GM12878 (cell line): ENCODE results near the gene RALB. TPM values are rescaled to one million over a fixed set of nuclear protein-coding genes. Genes with fewer than 3 reads are reported as not detected.

Experiments used
- ATAC-seq: fragments of 200-7000 bp; cut with Tn5 transposase; 3 replicates; pipeline ENCODE4 v1.9.1; 2020; ENCODE audit warnings: mild to moderate bottlenecking, moderate library complexity
- BruUV-seq: library from RNA; stranded (reverse); fragments of 400-500 nt; replicated peaks from 2 replicates; lab custom pipeline; 2021; lab: Mats Ljungman, UMichigan
- CTCF ChIA-PET: fragments of 300-600 bp; sonication (Branson Sonifier 250); formaldehyde crosslinking; extraction: SDS; loops from one replicate; lab custom pipeline; 2021; ENCODE audit warnings: inconsistent platforms; lab: Yijun Ruan, JAX
- POLR2A ChIA-PET: fragments of 350-600 bp; formaldehyde crosslinking; extraction: SDS; loops from one replicate; lab custom pipeline; 2021; ENCODE audit warnings: inconsistent platforms; lab: Charles Lee
- RAD21 ChIA-PET: fragments of 300-600 bp; sonication (Branson Sonifier 250); formaldehyde crosslinking; loops from one replicate; lab custom pipeline; 2023; ENCODE audit warnings: antibody characterized with exemption; ENCODE audit not compliant: unreplicated experiment; lab: Charles Lee
- SMC1A ChIA-PET: fragments of 300-600 bp; sonication (Branson Sonifier 250); formaldehyde crosslinking; loops from one replicate; lab custom pipeline; 2023; ENCODE audit not compliant: unreplicated experiment, uncharacterized antibody; lab: Charles Lee
- DNase-seq: peaks from one replicate; pipeline ENCODE4 v3.0.0-alpha.2; 2011; ENCODE audit warnings: low read depth, low spot score
- FAIRE-seq: peaks from 3 replicates; lab custom pipeline; 2011; peaks lifted over from hg19 to GRCh38; lab: Jason Lieb, UNC
- H2AFZ ChIP-seq: 2 replicates; pipeline ENCODE4 v1.6.0; 2011; ENCODE audit warnings: low read depth, low read length, control low read depth; ENCODE audit not compliant: control insufficient read depth
- H3K27ac ChIP-seq: 2 replicates; pipeline ENCODE4 v1.5.1; 2011; ENCODE audit warnings: control low read depth; ENCODE audit not compliant: control insufficient read depth, insufficient read depth
- H3K27me3 ChIP-seq, 2 experiments: replicated peaks in 1 of 2; 2 replicates each; pipeline versions ENCODE4 v1.6.0 to v1.6.1; 2011; ENCODE audit warnings: low read length in 1 of 2; ENCODE audit not compliant: control insufficient read depth in 2 of 2, insufficient read depth in 2 of 2
- H3K36me3 ChIP-seq, 2 experiments: 2 replicates each; pipeline ENCODE4 v1.5.1; 2011; ENCODE audit warnings: low read length in 1 of 2; ENCODE audit not compliant: control insufficient read depth in 2 of 2, insufficient read depth in 2 of 2
- H3K4me1 ChIP-seq: 2 replicates; pipeline ENCODE4 v1.6.1; 2011; ENCODE audit warnings: mild to moderate bottlenecking, low read length, moderate library complexity, mixed read lengths; ENCODE audit not compliant: control insufficient read depth, insufficient read depth
- H3K4me2 ChIP-seq: 2 replicates; pipeline ENCODE4 v1.6.0; 2011; ENCODE audit warnings: control low read depth; ENCODE audit not compliant: control insufficient read depth, insufficient read depth
- H3K4me3 ChIP-seq: fragments of 200-600 bp; sonication (generic); 2 replicates; pipeline ENCODE4 v1.5.1; 2016
- H3K79me2 ChIP-seq: 2 replicates; pipeline ENCODE4 v1.6.0; 2011; ENCODE audit warnings: low read length; ENCODE audit not compliant: control insufficient read depth, insufficient read depth
- H3K9ac ChIP-seq: 2 replicates; pipeline ENCODE4 v1.8.0; 2011; ENCODE audit warnings: low read length, control low read depth, mixed read lengths; ENCODE audit not compliant: control insufficient read depth, insufficient read depth
- H3K9me3 ChIP-seq: replicated peaks from 3 replicates; pipeline ENCODE4 v1.5.1; 2011; ENCODE audit warnings: mild to moderate bottlenecking, low read length; ENCODE audit not compliant: control insufficient read depth, insufficient read depth
- H4K20me1 ChIP-seq: 2 replicates; pipeline ENCODE4 v1.6.0; 2011; ENCODE audit not compliant: control insufficient read depth, insufficient read depth
- ATF7 ChIP-seq: fragments of 450-650 bp; IDR thresholded peaks from 2 replicates; pipeline ENCODE4 v1.6.1; 2016; ENCODE audit warnings: low read depth, mild to moderate bottlenecking
- CBX5 ChIP-seq: sonication (generic); IDR thresholded peaks from 2 replicates; pipeline ENCODE4 v1.6.1; 2016; ENCODE audit warnings: low read depth, moderate library complexity, mild to moderate bottlenecking, inconsistent platforms
- EP300 ChIP-seq, 2 experiments: fragments of 150-350 bp in 1 of 2; IDR thresholded peaks; 2 replicates each; pipeline ENCODE4 v1.6.1; 2011 to 2012; ENCODE audit warnings: low read depth in 2 of 2, low read length in 2 of 2, borderline replicate concordance in 1 of 2, improper control_type of control experiment in 1 of 2, inconsistent platforms in 1 of 2; ENCODE audit not compliant: control insufficient read depth in 1 of 2
- IKZF2 ChIP-seq, 2 experiments: fragments of 450-650 bp; IDR thresholded peaks; 2 replicates each; pipeline ENCODE4 v1.6.1; 2017; ENCODE audit warnings: mild to moderate bottlenecking in 2 of 2, moderate library complexity in 2 of 2
- JUND ChIP-seq: IDR thresholded peaks from 2 replicates; pipeline ENCODE4 v1.6.1; 2012; ENCODE audit warnings: low read depth, mild to moderate bottlenecking, low read length, improper control_type of control experiment, moderate library complexity
- POU2F2 ChIP-seq: IDR thresholded peaks from 3 replicates; pipeline ENCODE4 v1.6.1; 2011; ENCODE audit warnings: low read depth, mild to moderate bottlenecking, low read length, borderline replicate concordance
- RUNX3 ChIP-seq: IDR thresholded peaks from 2 replicates; pipeline ENCODE4 v1.6.1; 2012; ENCODE audit warnings: low read length, inconsistent platforms
- WRNIP1 ChIP-seq: IDR thresholded peaks from 2 replicates; pipeline ENCODE4 v1.6.1; 2011; ENCODE audit warnings: low read depth, low read length, improper control_type of control experiment, borderline replicate concordance
- ZNF217 ChIP-seq: fragments of 450-650 bp; IDR thresholded peaks from 2 replicates; pipeline ENCODE4 v1.6.1; 2017; ENCODE audit warnings: antibody characterized with exemption, mild to moderate bottlenecking
- WGBS: methylation state at CpG from one replicate; pipeline ENCODE4 v1.1.6; 2016; ENCODE audit warnings: low lambda C conversion rate; ENCODE audit not compliant: insufficient replicate concordance, insufficient coverage; ENCODE audit errors: missing lambda C conversion rate; 5-methylcytosine and 5-hydroxymethylcytosine counted together
- in situ Hi-C: fragments of 300-500 bp; cut with MboI; formaldehyde crosslinking; loops from 9 replicates; pipeline ENCODE4 v1.14.3; 2018; ENCODE audit warnings: mixed read lengths
- intact Hi-C: fragments of 100-400 bp; cut with micrococcal nuclease; formaldehyde crosslinking; loops from one replicate; pipeline ENCODE4 v1.14.2; 2022; ENCODE audit not compliant: unreplicated experiment
- polyA plus RNA-seq, 11 experiments: library from polyadenylated mRNA; depleted of rRNA in 4 of 11; unstranded in 6 of 11; stranded (reverse) in 5 of 11; fragments of >200 nt; fragmentation: Nextera tagmentation in 4 of 11; fragmentation: Illumina TruSeq in 1 of 11; extraction: Ambion mirVana in 4 of 11; extraction: Trizol in 1 of 11; gene quantifications; 1 replicate in 1 of 11; 2 replicates in 10 of 11; pipeline versions ENCODE4 v1.2.1 to v1.2.3, GENCODE V29; 2011 to 2016; ENCODE audit warnings: inconsistent platforms in 2 of 11, missing spikeins in 2 of 11, low read depth in 1 of 11
- total RNA-seq, 4 experiments: library from RNA; depleted of rRNA in 3 of 4; stranded (reverse); fragments of >200 nt in 3 of 4; fragmentation: Illumina TruSeq in 1 of 4; extraction: Trizol in 1 of 4; gene quantifications; 2 replicates each; pipeline versions ENCODE4 v1.2.1 to v1.2.3, GENCODE V29; 2013 to 2021
- TF ChIP-seq, protein P1 (sequence below): IDR thresholded peaks from 2 replicates; pipeline ENCODE4 v1.6.1; 2012; ENCODE audit warnings: low read depth, low read length, improper control_type of control experiment
- TF ChIP-seq, protein P2 (sequence below): IDR thresholded peaks from 2 replicates; pipeline ENCODE4 v1.6.1; 2011; ENCODE audit warnings: borderline replicate concordance, low read depth, mild to moderate bottlenecking, moderate library complexity, low read length; ENCODE audit not compliant: insufficient read depth, poor library complexity, severe bottlenecking
- TF ChIP-seq, protein P3 (sequence below): IDR thresholded peaks from 2 replicates; pipeline ENCODE4 v1.6.1; 2012; ENCODE audit warnings: improper control_type of control experiment, low read depth, low read length; ENCODE audit not compliant: insufficient replicate concordance

RALB gene
- total and polyA plus RNA-seq, 10 of the 15 experiments (the other 5 are each of a cell fraction or from before 2014, with no cell fraction given): 8.3 to 54.0 (median 24.2) TPM

DNA sequence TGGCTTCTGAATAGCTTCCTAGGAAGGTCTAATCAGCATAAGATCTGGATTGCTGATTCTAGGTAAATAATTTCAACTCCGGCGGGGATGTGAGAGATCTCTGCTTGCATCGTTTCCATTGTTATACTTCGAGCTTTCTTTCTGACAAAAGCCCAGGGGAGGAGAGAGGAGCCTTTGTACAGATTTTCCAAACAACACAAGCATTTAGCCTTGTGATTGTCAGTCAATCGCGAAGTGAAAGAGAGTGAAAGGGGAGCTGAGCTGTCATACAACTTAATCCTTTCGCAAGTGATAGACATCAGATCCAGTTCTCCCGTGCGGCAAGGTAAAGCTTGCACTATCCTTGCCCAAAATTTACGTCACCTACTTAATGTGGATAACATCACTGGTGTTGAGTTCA lies 26.2 kb downstream of the RALB start:
- FAIRE-seq (no peak), ATAC-seq (no peak), DNase-seq (no peak)
- ChIA-PET POLR2A (interaction anchor here (0.8 to 1.2 kb wide), 3 partner anchors 9 to 48 kb away, joined by 3 to 4 read pairs (median 3); no protein-coding TSS in a partner anchor), CTCF (interaction anchor here (1.2 kb wide), 1 partner anchor 47 kb away, joined by 3 read pairs; no protein-coding TSS in a partner anchor), SMC1A (interaction anchor here (0.7 to 1.5 kb wide), 2 partner anchors 8 to 683 kb away, joined by 3 to 4 read pairs; no protein-coding TSS in a partner anchor), RAD21 (no interaction called here)
- intact Hi-C loops (no loop called here), in situ Hi-C loops (no loop called here)
- H2AFZ ChIP-seq: no peak overlapping the region
- H3K4me2 ChIP-seq: no peak overlapping the region
- no peaks in the 10 kb centered on the region for H4K20me1 ChIP-seq
- no peaks in the 10 kb centered on the region for H3K27me3 ChIP-seq
- H3K36me3 ChIP-seq: peaks cover 2 to 11% of the 10 kb centered on the region in 2 experiments; a peak in 2 of 4 replicates
- TF ChIP-seq CBX5 (no peak), IKZF2 (IDR thresholded peaks at IDR 0.05) (no peak), EP300 (IDR thresholded peaks at IDR 0.05; ENCODE audit: borderline replicate concordance in 1 of 2, control insufficient read depth in 1 of 2, low read depth in 2 of 2, low read length in 2 of 2) (no peak), ZNF217 (no peak), ATF7 (no peak), WRNIP1 (no peak), JUND (no peak), RUNX3 (no peak), POU2F2 (no peak)
- TF ChIP-seq, protein P1, sequence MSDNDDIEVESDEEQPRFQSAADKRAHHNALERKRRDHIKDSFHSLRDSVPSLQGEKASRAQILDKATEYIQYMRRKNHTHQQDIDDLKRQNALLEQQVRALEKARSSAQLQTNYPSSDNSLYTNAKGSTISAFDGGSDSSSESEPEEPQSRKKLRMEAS: no peak
- TF ChIP-seq, protein P2, sequence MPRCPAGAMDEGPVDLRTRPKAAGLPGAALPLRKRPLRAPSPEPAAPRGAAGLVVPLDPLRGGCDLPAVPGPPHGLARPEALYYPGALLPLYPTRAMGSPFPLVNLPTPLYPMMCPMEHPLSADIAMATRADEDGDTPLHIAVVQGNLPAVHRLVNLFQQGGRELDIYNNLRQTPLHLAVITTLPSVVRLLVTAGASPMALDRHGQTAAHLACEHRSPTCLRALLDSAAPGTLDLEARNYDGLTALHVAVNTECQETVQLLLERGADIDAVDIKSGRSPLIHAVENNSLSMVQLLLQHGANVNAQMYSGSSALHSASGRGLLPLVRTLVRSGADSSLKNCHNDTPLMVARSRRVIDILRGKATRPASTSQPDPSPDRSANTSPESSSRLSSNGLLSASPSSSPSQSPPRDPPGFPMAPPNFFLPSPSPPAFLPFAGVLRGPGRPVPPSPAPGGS: no peak
- TF ChIP-seq, protein P3, sequence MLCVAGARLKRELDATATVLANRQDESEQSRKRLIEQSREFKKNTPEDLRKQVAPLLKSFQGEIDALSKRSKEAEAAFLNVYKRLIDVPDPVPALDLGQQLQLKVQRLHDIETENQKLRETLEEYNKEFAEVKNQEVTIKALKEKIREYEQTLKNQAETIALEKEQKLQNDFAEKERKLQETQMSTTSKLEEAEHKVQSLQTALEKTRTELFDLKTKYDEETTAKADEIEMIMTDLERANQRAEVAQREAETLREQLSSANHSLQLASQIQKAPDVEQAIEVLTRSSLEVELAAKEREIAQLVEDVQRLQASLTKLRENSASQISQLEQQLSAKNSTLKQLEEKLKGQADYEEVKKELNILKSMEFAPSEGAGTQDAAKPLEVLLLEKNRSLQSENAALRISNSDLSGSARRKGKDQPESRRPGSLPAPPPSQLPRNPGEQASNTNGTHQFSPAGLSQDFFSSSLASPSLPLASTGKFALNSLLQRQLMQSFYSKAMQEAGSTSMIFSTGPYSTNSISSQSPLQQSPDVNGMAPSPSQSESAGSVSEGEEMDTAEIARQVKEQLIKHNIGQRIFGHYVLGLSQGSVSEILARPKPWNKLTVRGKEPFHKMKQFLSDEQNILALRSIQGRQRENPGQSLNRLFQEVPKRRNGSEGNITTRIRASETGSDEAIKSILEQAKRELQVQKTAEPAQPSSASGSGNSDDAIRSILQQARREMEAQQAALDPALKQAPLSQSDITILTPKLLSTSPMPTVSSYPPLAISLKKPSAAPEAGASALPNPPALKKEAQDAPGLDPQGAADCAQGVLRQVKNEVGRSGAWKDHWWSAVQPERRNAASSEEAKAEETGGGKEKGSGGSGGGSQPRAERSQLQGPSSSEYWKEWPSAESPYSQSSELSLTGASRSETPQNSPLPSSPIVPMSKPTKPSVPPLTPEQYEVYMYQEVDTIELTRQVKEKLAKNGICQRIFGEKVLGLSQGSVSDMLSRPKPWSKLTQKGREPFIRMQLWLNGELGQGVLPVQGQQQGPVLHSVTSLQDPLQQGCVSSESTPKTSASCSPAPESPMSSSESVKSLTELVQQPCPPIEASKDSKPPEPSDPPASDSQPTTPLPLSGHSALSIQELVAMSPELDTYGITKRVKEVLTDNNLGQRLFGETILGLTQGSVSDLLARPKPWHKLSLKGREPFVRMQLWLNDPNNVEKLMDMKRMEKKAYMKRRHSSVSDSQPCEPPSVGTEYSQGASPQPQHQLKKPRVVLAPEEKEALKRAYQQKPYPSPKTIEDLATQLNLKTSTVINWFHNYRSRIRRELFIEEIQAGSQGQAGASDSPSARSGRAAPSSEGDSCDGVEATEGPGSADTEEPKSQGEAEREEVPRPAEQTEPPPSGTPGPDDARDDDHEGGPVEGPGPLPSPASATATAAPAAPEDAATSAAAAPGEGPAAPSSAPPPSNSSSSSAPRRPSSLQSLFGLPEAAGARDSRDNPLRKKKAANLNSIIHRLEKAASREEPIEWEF: no peak
- peaks cover 5% of the 10 kb centered on the region for H3K79me2 ChIP-seq
- H3K9ac ChIP-seq: no peak overlapping the region
- no peak overlapping the region for H3K4me3 ChIP-seq
- H3K27ac ChIP-seq: no peak overlapping the region
- no peaks in the 10 kb centered on the region for H3K4me1 ChIP-seq
- no peaks in the 10 kb centered on the region; the same call in 2 of the 3 replicates for H3K9me3 ChIP-seq
- BruUV-seq: no TSS peak
- WGBS: over 99% methylated on average over 10 of the region's 10 CpGs
